NCI-H1417 treated with DMSO at 0.1 percent for 48 hours (cell line): ENCODE data around the gene SH2D3A.
"Not testable (repeated sequence)": the region's sequence is repeated elsewhere in the genome, so short reads cannot be mapped to it uniquely, and the experiment has no call there.

Experiments
- DNase-seq: peaks from one replicate; lab custom pipeline; 2025; lab: John Stamatoyannopoulos, UW

The SH2D3A gene

DNA sequence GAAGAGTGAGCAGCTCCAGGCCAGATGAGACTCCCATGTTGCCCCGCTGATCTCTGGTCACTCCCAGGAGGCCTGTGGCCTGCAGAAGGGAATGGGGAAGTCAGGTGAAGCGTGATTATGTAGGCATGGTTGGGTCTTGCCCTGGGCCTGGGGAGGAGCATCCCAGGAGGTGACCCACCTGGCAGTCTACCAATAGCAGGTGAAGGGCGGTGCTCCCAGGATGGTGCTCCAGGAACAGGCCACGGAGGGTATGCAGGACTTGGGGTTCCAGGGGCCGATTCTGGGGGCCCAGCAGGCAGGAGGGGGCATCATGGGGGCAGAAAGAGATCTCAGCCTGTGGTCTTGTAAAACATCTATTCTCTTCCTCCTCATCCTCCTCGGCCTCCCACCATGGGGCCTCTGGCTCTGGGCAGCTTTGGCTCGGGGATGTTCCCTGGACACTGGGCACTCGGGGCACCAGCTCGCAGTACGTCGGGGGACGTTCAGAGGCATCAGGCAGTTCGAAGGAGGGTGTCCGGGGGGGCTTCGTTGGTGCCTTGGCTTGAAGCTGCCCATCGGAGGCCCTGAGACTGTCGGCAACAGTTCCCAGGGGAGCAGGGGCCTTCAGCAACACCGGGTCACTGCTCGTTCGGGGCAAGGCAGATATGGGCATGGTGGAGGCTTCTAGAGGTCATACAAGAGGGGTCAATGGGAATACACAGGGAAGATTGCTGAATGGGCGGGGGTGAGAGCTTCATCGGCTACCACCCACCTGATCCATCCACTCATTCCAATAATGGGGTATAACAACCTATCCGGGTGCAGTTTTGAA, 12.4 kb downstream of the SH2D3A start:
- no peak for DNase-seq

- DNase-seq: no peak
Measured at GRCh38 chr19:6754136-6754535, 13.1 kb downstream of the SH2D3A start.

DNA sequence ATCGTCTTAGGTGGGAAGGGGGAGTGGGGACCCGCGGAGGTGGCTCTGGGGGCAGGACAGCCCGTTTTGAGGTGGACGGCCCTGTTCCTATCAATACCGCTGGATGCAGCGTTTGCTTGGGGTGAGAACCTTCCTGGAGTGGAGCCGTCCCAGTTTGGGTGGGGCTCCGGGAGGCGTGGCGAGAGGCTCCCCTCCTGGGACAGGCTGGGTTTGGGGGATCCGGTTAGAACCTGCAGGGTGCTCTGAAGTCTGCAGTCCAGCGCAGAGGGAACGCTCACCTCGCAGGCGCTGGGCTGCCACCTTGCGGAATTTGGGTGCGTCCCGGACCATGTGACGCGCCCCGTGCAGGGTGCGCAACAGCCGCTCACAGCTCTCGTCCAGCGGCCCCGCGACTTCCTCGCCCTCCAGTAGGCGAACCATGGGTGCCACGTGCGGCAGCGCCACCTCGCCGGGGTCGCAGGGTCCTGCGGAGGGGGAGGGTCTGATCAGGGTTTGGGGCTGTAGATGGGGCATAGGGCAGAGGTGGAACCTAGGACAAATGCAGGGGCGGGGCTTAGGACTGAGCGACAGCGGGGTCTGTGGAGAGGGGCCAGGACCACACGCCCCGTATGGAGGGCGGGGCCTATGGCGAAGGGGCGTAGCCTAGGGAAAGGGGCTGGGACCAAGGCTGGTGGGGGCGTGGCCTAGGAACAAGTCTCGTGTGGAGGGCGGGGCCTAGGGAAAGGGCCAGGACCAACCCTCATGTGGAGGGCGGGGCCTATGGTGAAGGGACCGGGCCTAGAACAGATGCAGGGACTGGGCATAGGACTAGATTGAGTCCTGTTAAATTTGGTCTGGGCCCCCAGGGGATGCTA, 13.8 kb downstream of the SH2D3A start:
- no peak for DNase-seq

DNA sequence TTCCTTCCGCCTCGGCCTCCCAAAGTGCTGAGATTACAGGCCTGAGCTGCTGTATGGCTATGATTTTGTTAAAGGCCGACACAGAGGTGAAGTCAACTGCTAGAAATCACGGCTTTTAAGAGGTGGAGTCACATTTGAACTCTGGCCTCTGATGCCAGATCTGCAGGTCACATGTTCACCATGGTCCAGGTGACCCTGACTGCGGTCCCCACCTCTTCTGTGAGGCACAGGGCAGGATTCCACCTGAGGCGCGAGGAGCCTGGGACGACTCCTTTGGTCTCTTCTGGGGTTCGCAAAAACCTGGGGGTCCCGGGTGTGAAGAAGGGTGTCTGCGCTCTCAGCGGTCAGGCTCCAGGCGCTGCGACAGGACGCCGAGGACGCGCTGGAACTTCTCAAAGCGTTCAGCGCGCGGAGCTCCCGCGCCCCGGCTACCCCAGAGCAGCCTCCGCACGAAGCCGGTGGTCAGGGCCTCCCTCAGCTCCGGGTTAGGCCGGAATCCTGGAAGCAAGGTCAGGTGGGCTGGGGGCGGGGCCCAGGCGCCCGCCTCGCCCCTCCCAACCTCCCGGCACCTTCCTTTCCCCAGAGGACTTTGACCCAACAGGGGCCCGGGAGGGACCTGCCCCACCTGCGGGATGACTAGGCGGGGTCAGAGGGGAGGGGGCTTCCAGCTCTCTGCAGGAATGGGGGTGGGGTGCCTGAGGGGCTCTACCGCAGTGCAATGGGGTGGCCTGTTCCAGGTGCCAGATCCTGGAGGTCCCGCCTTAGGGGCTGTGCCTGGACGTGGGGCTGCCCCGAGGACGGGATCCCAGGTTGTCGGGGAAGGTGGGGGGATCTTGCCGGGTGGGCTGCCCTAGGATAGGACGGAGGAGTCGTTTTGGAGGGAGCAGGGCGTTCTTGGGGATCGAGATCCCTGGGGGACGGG, 14.7 kb downstream of the SH2D3A start:
- DNase-seq: no peak

- DNase-seq: no peak
Measured at GRCh38 chr19:6751189-6751588, 16.0 kb downstream of the SH2D3A start.

DNA sequence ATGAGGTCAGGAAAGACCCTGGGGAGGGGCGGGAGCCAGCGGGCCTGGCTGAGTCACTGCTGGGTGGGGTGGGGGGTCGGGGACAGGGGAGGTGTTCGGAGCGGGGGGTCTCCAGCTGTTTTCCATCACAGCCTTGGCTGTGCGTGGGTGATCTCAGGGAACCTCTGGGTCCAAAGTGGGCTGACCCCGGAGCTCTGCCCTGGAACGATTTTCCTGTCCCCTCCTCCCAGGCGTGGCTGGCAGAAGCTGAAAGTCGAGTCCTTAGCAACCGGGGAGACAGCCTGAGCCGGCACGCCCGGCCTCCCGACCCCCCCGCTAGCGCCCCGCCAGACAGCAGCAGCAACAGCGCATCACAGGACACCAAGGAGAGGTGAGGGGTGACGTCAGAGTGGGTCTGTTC, 17.2 kb downstream of the SH2D3A start:
- DNase-seq: no peak

DNA sequence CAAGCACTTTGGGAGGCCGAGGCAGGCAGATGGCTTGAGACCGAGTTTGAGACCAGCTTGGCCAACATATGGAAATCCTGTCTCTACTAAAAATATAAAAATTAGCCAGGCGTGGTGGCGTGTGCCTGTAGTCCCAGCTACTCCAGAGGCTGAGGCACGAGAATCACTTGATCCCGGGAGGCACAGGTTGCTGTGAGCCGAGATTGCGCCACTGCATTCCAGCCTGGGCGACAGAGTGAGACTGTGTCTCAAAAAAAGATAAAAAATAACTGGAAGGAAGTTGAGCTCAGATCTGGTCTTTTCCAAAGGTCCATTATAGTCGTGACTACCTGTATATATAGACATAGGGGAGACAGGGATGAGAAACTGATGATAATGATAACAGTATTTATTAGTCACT, 18.7 kb downstream of the SH2D3A start:
- DNase-seq: not testable (repeated sequence)

DNA sequence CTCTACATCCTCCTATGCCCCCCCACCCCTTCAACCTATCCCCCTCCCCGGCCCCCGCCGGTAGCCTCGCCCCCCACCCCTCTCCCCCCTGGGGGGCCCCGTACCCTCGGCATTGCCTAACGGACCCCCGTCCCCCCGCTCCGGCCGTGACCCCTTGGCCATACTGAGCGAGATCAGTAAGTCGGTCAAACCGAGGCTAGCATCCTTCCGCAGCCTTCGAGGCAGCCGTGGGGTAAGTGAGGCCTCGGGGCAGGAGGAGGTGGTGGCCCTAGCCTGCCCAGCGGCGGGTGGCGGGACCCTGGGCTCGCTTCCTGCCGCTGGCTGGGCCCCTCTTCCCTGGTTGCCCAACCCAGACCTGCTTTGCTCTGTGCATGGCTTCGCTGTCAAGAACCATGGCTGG, 21.3 kb downstream of the SH2D3A start:
- no peak for DNase-seq

DNA sequence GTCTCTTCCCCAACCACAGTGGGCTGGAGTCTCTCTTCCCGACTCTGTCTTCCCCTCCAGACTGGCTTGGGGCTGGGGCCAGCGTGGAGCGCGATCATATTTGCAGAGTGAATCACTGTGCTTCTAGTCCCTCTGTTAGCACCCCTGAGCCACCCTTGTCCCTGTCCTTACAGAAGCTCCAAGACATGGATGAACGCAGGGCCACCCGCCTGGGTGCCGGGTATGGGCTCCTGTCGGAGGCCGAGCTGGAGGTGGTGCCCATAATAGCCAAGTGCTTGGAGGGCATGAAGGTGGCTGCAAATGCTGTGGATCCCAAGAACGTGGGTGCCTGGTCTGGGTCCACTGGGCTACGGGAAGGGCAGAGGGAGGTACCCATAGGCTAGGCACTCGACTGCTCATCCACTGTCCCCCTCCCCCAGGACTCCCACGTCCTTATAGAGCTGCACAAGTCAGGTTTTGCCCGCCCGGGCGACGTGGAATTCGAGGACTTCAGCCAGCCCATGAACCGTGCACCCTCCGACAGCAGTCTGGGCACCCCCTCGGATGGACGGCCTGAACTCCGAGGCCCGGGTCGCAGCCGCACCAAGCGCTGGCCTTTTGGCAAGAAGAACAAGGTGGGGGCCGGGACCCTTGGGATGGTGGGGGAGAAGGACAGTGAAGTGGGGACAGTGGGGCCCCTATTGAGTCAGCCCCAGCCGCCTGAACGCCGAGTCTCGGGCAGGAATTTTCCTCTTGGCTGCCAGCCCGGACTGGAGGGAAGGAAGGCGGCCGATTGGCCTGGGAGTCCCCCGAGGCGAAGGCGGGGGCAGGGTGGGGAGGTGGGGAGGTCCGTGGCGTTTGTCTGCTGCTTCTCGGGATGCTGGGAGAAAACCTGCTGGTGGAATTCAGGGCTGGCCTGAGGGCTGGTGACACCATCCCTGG, 22.6 kb downstream of the SH2D3A start:
- no peak for DNase-seq

DNA sequence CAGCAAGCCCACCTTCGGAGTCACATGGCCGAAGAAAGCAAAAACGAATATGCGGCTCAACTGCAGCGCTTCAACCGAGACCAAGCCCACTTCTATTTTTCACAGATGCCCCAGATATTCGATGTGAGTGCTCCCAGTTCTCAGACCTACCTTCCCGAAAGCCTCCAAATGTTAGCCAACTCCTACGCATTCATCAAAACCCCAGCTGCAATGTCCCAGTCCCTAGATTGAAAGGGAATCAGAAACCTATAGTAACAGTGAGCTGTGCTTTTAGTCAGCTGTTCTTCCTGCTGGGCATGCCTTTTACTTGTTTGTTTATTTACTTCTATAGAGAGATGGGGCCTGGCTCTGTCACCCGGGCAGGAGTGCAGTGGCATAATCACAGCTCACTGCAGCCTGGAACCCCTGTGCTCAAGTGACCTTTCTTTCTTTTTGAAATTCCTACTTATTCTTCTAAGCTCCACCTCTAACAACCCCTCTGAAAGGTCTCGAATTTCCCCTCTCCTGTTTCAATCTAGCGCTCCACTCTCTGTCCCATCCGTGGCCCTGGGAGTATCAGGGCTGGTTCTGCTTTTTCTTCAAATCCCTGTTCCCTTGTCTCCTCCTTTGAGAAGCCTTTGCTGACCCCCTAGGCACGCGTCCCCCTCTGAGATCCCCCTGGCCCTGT, 23.4 kb downstream of the SH2D3A start:
- no peak for DNase-seq

DNA sequence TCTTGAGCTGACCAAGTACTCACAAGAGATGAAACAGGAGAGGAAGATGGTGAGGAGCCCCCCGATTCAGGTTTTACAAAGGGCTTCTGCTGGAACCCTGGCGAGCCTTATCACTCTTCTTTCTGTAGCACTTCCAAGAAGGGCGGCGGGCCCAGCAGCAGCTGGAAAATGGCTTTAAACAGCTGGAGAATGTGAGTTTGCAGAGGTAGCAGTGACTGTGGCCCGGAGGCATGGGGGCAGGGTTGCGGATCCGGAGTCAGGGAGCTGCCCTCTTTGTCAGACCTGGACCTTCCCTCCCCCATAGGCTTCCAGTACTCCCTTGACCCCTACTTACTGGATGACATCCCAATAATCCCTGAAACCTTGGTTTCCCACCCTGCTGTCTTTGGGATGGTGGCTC, 24.2 kb downstream of the SH2D3A start:
- DNase-seq: no peak

GRCh38 chr19:6740589-6741343, 26.5 kb downstream of the SH2D3A start:
- no peak for DNase-seq

DNA sequence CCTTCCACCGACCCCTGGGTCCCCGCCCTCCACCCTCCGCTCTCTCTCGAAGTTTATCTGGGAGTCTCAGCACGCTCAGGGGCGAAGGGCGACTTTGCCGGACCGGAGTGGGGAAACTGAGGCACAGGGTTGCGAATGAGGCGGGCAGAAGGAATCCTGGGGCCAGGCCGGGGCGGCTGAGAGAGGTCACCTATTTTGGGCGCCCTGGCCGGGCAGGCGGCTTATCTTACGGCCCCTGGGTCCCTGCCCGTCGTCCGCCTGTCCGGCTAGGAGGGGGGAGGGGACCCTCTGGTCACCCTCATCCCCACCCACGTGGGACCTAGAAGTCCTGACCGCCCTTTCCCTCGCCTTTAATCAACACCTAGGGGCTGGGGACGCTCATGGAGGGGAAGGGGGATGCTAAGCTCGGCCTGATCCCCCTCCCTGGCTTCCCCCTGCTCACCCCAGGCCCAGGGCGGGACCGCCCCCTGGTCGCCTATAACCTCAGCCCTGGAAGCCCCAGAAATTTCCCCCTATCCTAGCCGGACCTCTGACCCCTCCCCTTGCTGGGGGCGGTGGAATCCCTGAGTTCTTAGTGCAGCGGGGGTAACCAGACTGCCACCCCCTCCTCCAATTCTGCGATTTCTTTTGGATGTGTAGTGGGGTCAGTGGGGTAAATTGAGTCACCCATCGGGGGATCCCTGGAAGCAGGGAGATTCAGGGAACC, 27.2 kb downstream of the SH2D3A start:
- no peak for DNase-seq

DNA sequence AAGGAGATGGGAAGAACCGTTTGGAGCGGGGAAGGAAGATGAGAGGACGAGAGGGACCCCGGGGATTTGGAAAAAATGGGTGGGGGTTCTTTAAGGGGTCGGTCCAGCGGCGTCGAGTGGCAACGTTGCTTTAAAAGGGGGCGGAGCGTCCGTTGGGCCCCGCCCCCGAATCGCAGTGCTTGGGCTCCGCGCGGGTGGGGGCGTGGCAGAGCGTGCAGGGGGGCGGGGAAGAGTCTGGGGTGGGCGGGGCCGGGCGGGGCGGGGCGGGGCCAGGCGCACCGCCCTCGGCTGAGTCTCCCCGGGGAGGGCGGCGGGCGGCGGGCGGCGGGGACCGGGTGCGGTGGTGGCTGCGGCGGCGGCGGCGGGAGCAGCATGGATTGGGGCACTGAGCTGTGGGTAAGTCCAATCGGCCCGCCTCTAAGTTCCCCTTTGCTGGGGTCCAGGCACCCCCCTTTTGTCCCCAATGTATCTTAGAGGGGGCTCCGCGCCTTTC, 27.8 kb downstream of the SH2D3A start, which contains the start of gene TRIP10:
Gene TRIP10, plus strand, starts transcription at position 291 of the 493 bp plus-strand sequence. Its CDS starts 82 bp downstream, at position 373.
- no peak for DNase-seq

- DNase-seq: no peak
Measured at GRCh38 chr19:6738787-6739389, 28.3 kb downstream of the SH2D3A start.

DNA sequence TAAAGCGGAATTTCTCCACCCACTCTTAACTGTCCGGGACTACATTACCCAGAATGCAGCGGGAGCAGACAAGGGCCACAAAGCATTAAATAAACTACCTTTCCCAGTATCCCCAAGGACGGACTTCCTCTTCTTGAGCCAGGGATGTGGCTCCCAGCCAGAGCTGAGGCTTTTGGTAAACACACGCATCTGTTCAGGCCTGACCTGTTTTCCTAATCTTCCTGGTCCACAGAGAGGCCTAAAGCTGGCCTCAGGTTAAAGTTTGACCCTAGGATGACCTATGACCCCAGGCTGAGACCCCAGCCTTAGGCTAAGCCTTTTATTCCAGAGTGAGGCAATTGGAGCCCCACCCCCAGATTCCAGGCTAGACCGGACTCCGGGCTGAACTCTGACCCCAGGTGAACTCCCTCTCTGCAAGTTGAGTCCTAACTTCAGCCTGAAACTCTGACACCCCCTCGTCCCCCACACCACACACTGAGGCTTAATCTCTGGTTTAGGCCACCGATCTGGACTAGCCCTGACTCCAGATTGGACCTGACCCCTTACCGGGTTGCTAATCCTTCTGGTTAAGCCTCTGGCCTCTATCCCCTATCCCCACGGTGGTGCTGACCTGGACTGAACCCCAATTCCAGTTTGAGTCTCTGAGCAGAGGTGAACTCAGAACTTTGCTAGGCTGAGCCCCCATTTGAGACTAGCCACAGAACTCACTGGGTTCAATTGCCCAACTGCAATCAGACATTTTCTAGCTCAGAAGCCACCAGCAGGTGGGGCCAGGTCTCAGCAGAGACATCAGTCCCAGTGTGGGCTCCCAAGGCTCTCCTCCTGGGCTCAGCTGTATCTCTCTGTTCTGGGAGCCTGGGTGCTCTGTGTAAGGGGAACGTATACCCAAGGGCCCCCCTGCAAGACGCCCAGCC, 29.1 kb downstream of the SH2D3A start:
- no peak for DNase-seq

GRCh38 chr19:6737284-6737872, 29.9 kb downstream of the SH2D3A start, which contains the start of gene GPR108:
Gene GPR108, minus strand, starts transcription at chr19:6737580. Its CDS starts 4 bp downstream, at chr19:6737576.
- peak; percentile 99 for DNase-seq
